Ramos (cell line): ENCODE results near the gene SEZ6.

Experiments used
- in situ Hi-C: fragments of 300-500 bp; cut with MboI; formaldehyde crosslinking; loops from one replicate; pipeline ENCODE4 v1.14.3; 2022; ENCODE audit warnings: low sequenced_read_pairs; ENCODE audit not compliant: unreplicated experiment

SEZ6 gene, protein sequence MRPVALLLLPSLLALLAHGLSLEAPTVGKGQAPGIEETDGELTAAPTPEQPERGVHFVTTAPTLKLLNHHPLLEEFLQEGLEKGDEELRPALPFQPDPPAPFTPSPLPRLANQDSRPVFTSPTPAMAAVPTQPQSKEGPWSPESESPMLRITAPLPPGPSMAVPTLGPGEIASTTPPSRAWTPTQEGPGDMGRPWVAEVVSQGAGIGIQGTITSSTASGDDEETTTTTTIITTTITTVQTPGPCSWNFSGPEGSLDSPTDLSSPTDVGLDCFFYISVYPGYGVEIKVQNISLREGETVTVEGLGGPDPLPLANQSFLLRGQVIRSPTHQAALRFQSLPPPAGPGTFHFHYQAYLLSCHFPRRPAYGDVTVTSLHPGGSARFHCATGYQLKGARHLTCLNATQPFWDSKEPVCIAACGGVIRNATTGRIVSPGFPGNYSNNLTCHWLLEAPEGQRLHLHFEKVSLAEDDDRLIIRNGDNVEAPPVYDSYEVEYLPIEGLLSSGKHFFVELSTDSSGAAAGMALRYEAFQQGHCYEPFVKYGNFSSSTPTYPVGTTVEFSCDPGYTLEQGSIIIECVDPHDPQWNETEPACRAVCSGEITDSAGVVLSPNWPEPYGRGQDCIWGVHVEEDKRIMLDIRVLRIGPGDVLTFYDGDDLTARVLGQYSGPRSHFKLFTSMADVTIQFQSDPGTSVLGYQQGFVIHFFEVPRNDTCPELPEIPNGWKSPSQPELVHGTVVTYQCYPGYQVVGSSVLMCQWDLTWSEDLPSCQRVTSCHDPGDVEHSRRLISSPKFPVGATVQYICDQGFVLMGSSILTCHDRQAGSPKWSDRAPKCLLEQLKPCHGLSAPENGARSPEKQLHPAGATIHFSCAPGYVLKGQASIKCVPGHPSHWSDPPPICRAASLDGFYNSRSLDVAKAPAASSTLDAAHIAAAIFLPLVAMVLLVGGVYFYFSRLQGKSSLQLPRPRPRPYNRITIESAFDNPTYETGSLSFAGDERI

DNA sequence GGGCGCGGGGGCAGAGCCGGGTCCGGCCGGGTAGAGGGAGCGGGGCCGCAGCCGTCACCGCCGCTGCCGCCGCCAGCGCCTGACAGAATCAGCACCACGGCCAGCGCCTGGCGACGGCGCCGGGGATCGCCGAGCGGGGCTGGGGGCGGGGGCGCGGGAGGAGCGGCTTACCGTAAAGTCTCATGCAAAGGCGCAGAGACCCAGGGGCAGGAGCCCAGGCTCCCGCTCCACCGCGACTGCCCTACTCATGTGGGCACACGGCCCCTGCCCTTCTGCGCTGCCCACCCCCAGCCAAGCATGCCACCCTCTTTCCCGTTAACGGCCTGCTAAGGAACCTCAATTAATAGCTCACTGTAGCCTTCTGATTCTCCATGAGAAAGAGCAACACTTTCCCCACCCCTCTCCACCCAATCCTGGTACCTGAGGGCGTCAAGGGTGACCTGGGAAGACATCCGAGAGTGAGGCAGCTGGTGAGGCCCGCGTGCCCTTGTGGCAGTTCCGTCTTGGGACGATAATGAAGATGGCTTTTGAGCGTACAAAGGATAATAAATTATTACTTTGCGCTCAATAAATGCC, at the start of gene SEZ6:
Gene SEZ6 (minus strand): TSS at position 98 of the 576 bp plus-strand sequence. CDS start 164 bp downstream, outside the sequence.
- in situ Hi-C loops = no loop called here

DNA sequence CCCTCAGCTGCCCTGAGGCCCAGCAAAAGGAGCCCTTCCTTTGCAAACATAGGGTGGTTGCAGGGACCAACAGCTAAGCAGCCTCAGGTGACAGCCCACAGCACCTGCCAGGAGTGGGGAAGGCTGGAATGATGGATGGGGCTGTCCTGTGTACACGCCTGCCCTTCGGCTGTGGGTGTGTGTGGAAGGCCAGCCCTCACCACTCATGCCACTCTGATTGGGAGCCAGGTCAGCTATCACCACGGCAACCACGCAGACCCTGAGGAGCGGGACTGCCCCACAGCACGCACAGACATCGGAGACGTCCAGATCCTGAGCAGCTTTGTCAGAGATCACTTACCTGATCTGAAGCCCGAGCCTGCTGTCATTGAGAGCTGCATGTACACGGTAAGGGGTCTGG, 49.0 kb upstream of the SEZ6 start:
- in situ Hi-C loops = no loop called here

DNA sequence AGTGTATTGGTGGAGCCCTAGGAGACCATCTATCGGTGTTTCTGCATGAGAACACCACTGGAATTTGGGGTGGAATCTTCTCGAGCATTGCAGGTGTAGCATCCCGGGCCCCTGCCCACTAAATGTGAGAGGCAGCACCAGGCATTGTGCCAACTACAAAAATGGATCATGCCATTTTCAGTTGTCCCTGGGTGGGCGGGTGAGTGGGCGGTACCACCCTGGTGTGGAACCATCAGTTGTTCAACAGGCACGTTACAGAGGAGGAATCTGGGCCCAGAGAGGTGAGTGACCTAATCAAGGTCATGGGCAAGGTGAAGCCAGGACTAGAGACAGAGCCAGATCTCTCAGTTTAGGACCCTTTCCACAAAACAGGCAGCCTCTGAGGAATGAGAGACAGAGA, 45.9 kb upstream of the SEZ6 start:
- in situ Hi-C loops = no loop called here

DNA sequence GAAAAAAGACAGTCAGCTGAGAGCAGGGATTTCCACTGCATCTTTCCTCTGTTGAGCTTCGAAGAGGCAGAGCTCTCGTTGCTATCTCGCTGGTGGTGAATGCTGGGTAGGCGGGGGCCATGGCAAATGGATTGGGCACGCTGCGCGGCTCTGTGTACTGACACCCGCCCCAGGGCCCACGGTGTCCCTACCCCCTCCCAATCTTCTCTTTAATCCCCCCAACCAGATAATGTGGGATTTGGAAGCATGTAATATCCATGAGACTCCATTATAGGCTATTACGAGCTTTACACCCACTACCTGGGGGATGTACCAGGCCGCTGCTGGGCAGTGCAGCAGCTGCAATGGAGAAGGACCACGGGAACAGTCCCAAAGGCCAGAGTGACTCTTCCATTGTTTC, 45.4 kb upstream of the SEZ6 start:
- in situ Hi-C loops = no loop called here

DNA sequence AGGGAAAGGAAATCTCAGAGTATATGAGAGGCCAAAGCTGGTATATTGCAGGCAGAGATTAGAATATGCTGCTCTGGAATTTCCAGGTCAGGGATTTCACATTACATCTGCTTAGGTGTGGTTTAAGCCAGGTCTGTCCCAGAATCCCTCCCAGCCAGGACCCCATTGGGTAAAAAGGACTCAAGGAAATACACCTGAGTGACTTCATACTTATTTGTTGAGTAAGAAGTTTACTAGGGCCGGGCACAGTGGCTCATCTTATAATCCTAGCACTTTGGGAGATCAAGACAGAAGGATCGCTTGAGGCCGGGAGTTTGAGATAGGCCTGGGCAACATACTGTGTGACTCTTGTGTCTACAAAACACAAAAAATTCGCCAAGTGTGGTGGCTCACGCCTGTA, 44.3 kb upstream of the SEZ6 start:
- in situ Hi-C loops = no loop called here

DNA sequence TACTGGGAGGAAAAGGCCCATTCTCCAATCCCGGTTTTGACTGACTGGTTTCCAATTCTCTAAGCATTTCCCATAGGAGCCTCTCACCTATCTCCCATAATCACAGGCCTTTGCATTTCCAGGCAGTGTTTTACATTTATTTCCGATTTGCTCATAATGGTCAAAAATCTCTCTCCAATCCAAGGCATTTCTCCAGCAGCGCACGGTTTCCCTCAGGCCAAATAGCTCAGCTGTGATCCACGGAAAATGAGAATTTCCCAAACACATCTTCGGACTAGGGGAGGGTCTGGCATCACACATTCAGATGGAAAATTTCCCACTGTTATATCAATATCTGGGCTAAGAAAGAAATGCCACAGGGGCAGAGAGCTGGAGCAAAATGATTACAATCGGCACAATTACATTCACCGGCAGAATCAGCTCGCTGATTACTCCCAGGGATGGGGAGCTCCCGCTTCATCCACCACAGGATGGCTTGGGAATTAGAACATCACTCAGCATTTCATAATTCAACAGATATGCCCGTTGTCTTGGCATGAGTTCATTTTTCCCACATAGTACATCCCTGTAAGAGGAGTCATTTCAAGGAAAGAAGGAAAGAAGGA, 43.8 kb upstream of the SEZ6 start:
- in situ Hi-C loops = no loop called here

DNA sequence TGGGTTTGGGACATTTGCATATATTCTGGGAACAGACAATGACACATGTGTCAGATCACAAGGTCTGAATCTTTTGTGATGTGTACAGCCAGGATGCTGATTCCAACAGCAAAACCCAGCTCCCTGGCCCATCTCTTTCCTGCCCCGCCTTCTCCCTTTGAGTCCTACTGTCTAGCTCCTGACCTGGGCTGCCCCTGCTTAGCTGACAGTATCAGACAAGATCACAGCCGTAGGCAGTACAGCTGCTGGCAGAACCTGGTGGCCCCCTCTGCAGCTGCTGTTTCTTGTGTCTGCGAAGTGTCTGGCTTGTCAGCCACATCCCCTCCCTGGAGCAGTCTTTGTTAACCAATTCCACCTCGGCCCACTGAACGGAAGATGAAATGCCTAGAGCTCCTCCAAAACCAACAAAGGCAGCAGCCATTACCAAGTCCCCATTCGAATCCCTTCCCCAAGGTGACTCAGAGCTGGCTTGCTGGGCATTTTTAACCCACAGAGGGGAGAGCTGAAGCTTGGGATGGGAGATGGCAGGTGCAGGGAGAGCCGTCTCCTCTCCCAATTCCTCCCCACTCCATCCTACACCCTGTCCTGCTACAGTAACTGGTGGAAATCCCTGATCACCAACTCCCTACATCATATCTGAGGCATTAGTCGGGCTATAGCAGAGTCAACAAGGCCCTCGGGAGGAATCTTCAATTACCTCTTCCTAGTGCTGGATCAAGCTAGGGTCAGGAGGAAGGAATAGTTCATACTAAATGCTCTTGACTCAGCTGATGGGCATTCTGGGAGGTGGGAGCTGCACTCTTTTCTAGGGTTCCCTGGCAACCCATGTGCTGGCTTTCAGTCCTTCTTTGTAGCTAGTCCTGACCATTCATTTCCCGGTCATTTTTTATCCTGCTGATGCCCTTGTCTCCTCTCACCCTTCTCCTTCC, 42.9 kb upstream of the SEZ6 start:
- in situ Hi-C loops = no loop called here

DNA sequence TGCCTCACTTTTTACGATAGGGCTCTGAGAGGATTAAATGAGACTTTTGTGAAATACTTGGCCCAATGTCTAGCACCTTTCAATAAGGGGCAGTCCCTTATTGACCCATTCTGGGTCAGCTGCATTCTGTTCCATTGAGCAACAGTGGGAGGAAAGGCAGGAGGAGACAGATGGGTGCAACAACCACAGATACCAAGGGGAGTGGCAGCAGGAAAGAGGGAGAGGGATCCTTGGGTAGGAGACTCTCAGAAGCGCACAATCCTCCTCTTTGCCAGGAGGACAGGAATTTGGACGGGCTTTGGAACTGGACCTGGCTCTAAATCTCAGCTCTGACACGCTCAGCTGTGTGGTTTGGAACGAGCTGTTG, 40.6 kb upstream of the SEZ6 start:
- in situ Hi-C loops = no loop called here

DNA sequence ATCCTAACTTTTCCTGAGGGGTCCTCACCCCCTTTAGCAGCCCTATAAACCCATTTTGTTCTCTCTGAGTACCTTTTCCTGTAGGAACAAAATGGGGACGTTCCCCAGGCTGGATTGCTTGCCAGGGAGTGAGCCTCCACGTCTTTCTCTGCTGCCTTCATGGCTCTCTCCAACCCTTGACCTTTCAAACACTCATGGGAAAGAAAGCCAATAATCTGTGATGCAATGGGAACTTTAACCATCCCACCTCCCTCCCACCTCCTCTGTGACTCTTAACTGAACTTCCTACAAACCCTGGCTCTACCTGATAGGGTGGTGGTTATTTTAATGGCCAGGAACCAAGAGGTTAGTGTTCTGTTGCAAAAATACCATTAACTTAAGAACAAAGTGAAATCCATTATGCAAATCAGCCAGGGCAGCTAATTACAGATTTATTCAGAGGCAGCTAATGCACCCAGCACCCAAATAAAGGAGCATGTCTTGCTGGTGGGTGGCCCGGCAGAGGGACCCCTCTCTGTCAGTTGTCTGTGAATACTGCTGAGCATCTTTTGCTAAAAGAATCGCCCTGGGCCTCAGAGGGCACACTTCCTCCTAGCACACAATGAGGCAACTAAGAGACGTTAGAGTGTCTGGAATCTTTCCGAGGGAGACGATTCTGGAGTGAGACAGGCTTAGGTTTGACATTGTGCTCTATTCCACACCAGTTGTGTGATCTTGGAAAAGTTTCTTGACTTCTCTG, 40.1 kb upstream of the SEZ6 start:
- in situ Hi-C loops = no loop called here

DNA sequence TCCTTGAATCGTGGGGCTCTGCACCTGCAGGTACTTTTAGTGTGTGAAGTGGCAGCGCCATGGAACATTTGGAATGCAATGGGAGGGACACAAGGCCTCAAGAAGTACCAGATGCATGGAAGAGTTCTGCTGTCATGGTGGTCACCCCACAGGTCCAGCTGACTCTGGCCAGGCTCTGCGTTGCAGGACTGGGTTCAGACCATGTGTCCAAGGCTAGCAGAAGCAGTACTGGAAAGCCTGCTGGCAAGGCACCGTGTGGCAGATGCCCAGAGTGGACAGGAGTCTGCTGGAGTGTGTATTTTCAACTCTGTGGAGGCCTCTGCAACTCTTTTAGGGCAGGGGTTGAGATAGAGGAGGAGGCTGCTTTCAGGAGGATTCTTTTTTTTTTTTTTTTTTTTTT, 39.2 kb upstream of the SEZ6 start:
- in situ Hi-C loops = no loop called here

DNA sequence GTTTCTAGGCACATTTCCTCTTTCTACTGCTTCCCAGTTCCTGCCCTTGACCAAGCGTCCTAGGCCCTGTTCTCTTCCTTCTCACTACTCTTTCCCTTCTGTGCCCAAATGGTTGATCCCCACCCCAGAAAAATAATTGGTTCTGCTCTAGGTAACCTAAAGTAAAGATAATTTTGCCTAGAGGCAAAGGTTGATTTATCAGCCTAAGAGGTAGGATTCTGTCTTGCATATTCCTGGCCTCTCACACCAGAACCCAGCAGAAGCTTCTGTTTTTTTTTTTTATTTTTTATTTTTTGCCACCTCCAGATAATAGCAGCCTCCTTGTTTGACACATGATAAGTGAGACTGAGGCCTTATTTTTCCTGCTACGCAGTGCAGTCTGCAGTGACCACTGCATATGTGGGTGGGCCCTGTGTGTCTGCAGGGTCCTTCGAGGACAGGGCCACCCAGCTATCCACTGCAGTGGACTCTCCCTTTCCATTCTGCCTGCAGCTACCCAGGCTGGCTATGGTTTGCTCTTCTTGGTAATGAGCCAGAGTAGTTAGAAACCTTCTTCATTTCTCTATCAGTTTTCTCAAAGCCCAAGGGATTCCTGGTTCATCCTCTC, 37.8 kb upstream of the SEZ6 start:
- in situ Hi-C loops = no loop called here

DNA sequence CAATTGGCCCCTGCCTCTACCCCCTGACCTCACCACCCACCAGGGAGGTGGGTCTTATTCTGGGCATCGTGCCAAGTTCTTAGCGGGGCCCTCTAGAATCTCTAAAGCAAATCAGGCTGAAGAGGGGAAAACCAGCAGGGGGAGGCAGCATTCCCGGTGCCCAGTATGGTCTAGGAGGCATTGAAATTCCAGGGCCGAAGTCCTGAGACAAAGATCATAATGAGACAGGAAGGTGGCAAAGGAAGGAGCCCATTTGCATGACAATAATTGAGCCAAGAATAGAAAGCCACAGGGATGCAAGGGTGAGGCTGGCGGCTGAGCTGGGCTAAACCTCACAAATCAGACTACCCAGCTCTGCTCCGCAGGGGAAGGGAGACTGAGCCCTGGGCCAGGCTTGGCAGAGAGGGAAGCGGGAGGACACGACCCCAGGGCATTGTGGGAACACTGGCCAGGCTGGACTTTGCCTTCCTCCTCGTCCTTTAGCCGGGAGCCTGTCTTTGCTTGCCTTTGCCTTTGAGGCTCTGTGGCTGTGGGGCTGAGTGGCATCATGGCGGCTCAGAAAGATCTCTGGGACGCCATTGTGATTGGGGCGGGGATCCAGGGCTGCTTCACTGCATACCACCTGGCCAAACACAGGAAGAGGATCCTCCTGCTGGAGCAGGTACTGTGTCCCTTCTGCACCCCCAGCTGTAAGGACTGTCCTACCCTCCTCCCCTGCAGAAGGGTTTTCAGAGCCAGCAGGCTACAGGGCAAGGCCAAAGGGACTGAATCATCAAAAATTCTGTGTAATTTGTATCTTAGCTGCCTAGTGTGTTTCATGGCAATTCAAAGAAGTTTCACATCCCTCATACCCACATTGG, 37.1 kb upstream of the SEZ6 start, which contains the start of gene PIPOX:
Gene PIPOX (plus strand): TSS at position 463 of the 860 bp plus-strand sequence. CDS start 85 bp downstream, at position 548.
- in situ Hi-C loops = no loop called here

DNA sequence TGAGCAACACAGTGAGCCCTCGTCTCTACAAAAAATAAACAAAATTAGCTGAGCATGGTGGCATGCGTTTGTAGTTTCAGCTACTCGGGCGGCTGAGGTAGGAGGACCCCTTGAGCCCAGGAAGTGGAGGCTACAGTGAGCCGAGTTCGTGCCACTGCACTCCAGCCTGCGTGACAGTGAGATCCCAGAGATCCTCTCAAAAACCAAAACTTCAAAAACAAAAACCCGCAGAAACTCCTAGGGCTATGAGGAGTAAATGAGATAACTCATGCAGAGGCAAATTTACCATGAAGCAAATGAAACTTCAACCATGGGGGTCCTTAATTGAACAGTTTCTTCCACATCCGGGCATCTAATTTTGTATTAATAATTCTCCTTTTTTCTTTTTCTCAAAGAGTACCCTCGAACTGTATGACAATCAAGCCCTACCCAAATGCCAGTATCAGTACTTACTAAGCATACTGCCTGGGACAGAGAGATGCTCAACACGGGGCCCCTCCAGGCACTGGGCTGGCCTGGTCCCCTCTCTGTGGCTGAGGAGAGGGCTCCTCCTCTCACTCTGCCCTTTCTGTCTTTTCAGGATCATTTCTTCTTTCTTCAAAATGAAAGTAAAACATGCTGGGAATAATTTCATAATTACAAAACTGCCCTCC, 36.3 kb upstream of the SEZ6 start:
- in situ Hi-C loops = no loop called here

DNA sequence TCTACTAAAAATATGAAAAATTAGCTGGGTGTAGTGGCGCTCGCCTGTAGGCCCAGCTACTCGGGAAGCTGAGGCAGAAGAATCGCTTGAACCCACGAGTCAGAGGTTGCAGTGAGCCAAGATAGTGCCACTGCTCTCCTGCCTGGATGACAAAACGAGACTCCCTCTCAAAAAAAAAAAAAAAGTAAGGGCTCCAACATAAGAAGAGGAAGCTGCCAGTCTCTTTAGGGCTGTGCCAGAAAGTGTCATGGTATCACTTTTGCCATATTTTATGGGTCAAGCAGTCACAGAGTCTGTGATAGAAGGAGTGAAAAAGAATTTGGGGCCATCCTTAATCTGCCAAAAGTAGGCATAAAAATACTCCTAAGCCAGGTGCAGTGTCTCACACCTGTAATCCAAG, 35.7 kb upstream of the SEZ6 start:
- in situ Hi-C loops = no loop called here

DNA sequence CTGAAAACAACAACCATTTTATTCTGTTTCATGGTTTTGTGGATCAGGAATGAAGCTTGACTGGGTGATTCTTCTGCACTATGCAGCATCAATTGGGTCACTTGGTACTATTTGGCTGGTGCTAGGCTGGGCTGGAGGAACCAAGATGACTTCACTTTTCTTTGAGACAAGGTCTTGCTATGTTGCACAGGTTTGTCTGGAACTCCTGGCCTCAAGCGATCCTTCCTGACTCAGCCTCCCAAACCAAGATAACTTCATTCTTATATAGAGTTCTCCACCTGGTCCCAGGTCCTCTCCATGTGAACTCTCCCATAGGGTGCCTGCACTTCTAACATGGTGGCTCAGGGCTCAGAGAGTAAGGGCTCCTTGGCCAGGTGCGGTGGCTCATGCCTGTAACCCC, 35.3 kb upstream of the SEZ6 start:
- in situ Hi-C loops = no loop called here

DNA sequence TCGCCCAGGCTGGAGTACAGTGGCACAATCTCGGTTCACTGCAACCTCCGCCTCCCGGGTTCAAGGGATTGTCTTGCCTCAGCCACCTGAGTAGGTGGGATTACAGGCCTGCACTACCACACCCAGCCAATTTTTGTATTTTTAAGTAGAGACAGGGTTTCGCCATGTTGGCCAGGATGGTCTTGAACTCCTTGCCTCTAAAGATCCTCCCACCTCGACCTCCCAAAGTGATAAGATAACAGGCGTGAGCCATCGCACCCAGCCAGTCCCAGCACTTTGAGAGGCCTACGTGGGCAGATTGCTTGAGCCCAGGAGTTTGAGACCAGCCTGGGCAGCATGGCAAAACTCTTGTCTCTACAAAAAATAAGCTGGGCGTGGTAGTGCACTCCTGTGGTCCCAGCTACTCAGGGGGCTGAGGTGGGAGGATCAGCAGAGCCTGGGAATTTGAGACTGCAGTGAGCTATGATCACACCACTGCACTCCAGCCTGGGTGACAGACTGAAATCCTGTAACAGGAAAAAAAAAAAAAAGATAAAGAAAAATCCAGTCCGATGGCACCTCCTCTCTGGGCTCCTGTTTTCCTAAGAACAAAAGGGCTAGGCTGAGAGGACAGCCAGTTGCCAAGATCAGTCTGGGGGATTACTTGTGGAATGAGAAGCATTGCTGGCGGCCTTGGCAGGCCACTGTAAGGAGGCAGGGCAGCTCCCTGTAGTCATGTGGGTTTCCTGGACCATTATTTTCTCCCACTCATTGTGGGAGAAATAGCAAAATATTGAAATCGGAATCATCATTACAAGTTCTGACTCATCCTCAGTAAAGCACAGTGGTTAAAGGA, 34.1 kb upstream of the SEZ6 start:
- in situ Hi-C loops = no loop called here
